ENCODE data around the gene POLN.

Gene POLN

DNA sequence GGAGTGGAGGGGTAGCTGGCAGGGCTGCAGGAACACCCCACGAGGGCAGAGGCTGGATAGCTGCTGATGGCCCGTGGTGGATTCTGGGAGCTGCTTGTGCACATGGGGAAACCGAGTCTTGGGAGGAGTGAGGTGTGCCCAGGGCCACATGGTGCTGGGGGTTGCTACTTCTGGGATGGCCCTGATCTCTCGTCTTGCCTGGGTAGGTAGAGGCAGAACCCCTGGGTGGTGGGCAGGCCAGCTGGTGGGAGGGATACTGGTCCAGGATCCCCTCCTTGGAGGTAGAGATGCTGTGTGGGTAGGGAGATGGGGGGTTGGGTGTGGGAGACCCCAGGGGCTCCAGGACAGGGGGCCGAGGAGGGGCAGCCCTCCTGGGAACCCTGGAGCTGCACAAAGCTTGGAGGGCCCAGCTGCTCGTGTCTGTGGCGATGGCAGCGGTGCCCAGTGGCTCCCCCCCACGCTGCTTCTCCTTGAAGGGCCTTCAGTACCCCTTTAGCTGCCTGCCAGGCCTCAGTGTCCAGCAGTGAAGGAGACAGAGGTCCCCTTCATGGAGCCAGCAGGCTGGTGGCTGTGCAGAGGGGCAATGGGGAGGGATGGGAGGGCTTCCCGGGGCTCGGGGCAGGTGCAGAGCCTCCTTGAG lies 179.6 kb downstream of the POLN start:
- no peak for DNase-seq (ENCODE audit: low read depth in 4 of 4, low spot score in 1 of 4)

DNA sequence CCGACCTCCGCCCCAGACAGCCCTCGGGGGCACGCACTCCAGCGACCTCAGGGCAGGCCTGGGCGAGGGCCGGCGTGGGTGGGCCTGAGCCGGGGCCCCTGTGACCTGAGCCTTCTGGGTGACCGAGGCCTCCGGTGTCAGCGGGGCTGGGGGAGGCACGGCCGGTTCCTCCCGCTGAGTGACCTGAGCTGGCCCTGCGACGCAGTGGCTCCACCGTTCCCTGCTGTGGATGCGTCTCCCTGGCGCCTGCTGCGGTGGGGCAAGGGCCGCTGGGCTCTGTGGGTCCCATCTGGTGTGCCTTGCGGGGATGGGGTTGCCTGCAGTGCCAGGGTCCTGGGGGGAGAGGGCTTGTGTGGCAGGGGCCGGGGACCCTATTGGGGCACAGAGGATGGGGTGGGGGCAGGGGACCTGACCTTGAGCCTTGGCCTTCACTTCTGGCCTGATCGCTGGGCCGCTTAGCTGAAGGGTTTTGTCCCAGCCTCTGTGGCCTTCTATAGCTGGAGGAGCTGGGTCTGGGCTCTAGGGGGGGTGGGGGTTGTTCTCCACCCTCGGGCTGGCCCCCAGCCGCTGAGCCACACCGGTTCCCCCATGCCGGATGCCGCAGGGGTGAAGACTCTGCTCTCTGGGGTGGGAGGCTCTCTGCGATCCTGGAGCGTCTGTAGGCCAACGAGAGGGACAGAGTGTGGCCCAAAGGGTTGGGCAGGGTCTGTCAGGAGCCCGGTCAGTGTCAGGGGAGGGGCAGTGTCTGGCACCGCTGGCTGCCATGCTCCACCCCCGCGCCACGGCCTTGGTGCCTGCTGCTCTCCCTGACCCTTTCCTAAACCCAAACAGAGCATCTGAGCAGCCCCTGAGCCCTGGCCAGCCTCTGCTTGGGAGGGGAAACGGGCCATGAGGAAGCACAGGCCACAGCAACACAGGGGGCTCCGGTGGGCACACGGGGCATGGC lies 180.5 kb downstream of the POLN start:
- DNase-seq (ENCODE audit: low read depth in 4 of 4, low spot score in 1 of 4), result no peak

DNA sequence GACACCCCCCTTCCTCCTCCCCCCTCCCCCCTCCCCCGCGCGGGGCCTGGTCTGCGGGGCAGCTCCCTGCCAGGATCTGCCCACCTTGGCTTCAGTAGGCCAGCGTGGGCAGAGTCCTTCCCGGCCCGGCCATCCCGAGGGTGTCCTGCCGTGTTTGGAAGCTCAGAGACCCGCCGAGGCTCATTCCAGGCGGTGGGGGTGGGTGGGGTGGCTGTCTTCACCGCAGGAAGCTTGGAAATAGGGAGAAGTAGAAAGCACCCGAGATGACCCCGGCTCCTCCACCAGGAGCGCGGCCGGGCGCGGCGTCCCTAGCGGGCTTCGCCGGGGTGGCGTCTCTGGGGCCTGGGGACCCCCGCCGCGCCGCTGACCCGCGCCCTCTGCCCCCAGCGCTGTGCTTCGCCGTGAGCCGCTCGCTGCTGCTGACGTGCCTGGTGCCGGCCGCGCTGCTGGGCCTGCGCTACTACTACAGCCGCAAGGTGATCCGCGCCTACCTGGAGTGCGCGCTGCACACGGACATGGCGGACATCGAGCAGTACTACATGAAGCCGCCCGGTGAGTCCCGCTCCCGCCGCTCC lies 181.2 kb downstream of the POLN start:
- no peak for DNase-seq (ENCODE audit: low read depth in 4 of 4, low spot score in 1 of 4)

DNA sequence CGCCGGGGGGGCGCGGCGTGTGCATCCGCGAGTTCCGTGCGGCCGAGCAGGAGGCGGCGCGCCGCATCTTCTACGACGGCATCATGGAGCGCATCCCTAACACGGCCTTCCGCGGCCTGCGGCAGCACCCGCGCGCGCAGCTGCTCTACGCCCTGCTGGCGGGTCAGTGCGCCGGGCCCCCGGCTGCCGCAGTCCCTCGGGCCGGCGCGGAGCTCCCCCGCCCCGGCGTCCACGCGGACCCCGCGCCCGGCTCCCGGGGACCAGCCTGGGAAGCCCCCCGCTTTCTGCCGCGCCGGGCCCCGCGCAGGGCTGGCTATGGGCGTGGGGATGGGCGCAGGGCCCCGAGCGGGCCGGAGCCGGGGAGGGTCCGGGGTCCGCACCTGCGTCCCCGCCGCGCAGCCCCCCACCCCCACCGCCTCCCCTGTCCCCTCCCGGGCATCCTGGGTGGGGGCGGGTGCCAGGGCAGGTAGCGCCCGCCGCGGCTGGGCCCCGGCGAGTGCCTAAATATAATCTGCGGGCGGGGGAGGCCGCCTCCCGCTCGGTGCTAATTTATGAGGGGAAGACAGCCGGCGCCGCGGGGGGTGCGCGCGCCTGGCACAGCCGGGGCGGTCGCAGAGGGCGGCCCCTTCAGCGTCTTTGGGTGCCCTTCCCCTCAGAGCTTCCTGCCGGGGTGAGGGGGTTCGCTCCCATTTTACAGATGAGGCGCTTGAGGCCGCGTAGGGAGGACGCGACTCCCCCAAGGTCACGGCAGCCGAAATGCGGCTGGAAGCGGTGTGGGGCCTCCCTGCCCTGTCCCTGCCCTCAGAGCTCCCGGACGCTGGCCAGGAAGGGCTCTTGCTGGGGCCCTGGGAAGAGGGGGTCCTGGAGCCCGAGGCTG lies 182.0 kb downstream of the POLN start:
- DNase-seq (ENCODE audit: low read depth in 4 of 4, low spot score in 1 of 4), result no peak

DNA sequence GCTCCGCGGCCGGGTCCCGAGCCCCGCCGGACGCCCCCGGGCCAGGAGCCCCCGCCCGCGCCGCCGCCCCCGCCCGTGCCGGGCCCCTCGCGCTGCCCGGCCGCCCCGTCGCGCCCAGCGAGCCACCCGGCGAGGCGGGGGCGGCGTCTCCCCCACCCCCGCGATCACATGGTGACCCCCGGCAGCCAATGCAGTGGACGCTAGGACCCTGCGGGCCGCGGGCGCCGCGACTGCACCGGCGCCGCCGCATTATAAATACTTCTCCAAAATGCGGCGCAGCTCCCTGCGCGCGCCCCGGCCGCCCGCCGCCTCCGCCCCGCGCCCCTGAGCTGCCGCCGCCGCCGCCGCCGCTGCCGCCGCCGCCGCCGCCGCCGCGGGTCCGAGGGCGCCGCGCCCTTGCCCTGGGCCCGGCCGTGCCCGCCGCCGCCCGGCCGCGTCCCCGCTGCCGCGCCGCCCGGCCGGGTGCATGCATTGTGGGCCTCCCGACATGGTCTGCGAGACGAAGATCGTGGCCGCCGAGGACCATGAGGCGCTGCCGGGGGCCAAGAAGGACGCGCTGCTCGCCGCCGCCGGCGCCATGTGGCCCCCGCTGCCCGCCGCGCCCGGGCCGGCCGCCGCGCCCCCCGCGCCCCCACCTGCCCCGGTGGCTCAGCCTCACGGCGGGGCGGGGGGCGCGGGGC lies 182.7 kb downstream of the POLN start, which contains the start of gene NAT8L:
Gene NAT8L (plus strand): TSS at position 282 of the 680 bp plus-strand sequence. CDS start 185 bp downstream, at position 467.
- DNase-seq (ENCODE audit: low read depth in 4 of 4, low spot score in 1 of 4), result no peak

DNA sequence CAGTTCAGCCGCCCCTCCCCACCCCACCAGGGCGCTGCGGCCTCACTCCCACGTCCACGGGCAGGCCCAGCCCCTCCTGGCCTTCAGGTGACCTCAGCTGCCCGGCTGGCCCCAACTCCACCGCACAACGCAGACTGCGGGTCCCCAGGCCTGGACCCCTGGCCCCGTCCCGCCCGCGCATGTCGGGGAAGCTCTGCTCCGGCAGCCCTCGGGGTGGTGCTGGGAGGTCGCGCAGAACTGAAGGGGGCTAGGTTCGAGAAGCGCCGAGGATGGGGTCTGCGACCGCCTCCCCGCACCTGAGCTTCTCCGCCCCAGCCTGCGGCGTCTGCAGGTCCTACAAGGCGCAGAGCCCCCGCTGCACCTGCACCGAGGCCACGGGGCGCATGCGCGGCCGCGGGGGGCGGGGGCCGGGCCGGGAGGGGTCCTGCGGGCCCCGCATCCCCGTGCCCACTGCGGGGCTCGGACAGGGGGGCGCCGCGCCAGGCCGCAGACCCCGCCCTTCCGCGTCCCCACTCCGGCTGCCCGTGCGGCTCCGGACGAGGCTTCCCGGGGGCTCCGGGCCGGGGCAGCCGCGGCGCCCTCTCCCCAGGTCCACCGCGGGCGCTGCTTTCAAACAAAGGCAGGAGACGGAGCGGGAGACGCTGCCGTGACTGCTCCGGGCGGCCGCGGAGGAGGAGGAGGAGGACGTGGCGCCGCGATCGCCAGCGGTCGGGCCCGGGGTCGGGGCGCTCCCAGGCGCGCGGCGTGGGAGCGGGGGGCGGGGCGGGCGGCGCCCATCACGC lies 183.5 kb downstream of the POLN start:
- DNase-seq (ENCODE audit: low read depth in 4 of 4, low spot score in 1 of 4), result no peak

DNA sequence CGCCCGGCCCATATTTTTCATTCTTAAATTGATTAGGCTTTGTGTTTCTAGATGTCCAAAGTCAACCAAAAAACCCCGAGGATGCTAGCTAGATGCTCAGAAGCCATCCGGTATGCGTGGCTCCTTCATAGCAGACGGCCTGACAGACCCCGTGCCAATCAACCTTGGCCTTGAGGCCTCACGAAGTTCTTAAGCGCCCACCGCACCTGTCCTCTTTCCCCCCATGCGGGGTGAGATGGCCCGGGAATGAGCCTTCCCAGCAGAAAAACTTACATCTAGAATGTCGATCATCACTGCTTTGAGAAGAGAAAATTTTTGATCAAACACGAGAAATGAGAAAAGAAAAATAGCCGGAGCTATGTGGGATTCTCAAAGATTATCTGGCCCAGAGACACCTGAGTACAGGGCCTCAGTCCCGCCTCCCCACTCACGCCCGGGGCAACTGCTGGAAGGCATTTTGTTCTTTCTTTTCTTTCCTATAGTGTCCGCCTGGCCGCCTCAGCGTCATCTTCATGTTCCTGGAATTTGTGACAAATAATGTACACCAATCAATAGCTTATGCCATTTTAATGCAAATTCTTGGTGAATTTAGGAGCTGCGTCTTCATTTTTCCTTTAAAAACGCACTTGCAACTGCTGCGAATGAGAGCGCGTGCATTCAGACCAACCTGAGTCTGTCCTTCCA lies 184.4 kb downstream of the POLN start:
- no peak for DNase-seq (ENCODE audit: low read depth in 4 of 4, low spot score in 1 of 4)

DNA sequence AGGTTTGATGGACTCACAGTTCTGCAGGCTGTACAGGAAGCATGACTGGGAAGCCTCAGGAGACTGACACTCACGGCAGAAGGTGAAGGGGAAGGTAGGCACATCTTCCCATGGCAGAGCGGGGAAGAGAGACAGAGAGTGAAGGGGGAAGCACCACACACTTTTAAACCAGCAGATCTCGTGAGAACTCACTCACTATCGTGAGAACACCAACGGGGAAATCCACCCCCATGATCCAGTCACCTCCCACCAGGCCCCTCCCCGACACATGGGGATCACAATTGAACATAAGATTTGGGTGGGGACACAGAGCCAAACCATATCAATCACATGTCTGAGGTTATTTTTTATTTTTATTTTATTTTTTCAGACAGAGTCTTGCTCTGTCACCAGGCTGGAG lies 187.7 kb downstream of the POLN start:
- no peak for DNase-seq (ENCODE audit: low read depth in 4 of 4, low spot score in 1 of 4)

DNA sequence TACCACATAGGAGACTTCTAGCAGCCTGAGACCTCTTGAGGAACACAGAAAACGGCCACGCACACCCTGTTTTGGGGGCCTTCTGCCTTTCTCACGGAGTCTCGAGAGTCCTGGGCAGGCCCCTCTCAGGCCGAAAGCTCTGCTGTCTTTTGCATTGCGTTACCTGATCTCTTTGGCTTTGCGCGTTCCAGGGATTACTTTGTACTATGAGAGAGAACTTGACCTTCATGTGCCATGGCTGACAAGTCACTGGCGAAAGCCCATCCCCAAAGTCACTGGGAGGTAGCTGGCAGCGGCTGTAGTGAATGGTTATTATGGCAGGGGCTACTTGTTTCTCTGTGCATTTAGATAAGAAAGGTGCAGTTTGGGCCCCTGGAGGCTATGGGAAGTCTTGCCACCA lies 190.8 kb downstream of the POLN start:
- DNase-seq (ENCODE audit: low read depth in 4 of 4, low spot score in 1 of 4), result no peak

DNA sequence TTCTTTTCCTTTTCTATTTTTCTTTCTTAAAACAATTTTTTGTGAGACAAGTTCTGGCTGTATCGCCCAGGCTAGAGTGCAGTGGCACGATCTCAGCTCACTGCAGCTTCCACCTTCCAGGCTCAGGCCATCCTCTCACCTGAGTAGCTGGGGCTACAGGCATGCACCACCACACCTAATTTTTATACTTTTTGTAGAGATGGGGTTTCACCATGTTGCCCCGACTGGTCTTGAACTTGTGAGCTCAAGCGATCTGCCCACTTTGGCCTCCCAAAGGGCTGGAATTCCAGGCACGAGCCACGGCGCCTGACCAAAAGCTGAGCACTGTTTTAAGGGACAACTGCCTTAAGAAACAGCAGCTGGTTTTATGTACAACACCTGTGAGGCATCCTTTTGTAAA lies 192.1 kb downstream of the POLN start:
- DNase-seq (ENCODE audit: low read depth in 4 of 4, low spot score in 1 of 4), result no peak

DNA sequence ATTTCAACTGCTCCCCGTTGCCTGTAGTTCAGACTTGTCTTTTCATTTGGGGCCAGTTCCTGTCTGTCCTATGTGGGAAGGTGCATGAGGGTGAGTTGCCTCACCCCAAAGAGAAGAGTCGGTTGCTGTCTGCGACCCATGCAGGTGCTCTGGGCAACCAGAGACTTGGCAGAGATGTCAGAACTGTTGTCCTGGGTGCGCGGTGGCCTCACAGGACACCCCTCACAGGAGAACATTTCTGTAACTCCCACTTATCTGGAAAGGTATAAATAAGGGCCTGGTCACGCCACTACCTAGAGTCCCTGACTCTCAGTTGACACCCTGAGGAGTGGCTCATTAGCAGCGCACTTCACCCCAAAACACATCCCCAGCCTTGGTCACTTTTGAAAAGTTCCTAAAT lies 192.5 kb downstream of the POLN start:
- DNase-seq (ENCODE audit: low read depth in 4 of 4, low spot score in 1 of 4), result no peak

DNA sequence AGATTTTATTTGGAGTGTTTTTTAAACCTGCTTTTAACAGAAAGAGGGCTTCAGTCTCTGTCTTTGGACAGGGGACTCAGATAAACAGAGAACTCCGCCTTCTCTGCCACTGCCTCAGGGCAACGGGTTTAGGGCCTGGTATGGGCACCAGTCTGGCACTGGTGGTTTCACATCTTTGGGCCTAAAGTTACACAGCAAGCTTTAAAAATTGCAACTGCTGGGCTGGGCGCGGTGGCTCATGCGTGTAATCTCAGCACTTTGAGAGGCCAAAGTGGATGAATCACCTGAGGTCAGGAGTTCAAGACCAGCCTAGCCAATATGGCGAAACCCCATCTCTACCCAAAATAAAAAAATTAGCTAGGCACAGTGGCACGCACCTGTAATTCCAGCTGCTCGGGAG lies 193.1 kb downstream of the POLN start:
- DNase-seq (ENCODE audit: low read depth in 4 of 4, low spot score in 1 of 4), result no peak

DNA sequence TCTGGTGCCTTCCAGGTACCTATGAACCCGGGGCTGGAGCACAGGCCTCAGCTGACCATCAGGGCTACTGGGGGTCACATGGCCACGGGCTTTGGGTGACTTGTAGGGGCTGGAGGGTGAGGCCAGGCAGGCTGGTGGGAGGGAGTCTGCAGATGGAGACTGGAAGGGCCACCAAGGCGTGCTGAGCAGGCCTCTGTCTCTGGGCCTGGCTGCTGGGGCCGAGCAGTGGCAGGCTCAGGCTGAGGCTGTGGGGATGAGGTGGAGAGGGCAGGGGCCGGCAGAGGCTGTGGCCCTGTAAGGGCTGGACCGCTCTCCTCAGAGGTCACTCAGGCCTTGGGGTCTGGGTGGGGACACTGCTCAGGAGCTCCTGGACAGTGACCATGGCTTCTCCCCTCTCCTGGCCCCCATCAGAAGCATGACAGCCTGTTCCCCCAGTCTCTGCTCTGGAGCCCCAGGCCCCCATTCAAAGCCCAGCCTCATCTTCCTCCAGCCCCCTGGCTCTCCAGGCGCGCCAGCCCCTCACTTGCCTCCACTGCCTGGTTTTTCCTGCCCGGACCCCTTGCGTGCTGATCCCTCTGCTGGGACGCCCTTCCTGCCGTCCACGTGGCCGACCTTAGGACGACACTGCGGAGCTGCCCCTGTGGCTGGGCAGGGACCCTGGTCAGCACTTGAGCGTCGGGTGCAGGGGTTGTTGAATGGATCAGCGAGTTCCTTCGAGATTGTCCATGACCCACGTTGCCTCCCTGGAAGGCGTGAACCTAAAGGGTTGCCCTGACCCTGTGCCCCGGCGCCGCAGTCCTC lies 193.9 kb downstream of the POLN start:
- DNase-seq (ENCODE audit: low read depth in 4 of 4, low spot score in 1 of 4), result no peak

DNA sequence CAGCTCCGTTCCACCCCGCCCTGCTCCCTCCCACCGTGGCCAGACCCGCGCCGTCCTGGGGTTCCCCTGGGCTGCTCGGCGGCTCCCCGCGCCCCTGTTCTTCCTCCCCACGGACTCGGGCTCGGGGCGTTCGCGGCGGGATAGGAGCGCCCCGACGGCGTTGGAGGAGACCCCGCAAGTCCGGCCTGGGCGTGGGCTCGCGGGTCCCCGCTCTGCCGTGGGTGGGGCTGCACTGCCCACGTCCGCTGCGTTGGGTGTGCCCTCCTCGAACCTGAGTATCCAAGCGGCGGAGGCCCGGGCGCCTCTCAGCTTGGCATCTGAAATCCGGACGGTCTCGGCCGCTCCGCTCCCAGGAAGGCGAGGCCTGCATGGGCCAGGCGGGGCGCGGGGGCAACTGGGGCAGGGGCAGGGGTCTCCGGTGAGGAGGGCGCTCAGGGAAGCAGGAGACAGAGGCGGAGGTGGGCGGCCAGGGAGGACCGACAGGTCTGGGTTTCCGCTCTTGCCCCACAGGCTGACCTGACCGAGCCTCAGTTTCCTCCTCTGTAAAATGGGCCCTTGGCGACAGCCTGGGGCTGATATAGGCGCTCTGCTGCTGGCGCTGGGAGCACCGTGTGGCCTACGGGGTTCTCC lies 194.8 kb downstream of the POLN start:
- DNase-seq (ENCODE audit: low read depth in 4 of 4, low spot score in 1 of 4), result no peak

DNA sequence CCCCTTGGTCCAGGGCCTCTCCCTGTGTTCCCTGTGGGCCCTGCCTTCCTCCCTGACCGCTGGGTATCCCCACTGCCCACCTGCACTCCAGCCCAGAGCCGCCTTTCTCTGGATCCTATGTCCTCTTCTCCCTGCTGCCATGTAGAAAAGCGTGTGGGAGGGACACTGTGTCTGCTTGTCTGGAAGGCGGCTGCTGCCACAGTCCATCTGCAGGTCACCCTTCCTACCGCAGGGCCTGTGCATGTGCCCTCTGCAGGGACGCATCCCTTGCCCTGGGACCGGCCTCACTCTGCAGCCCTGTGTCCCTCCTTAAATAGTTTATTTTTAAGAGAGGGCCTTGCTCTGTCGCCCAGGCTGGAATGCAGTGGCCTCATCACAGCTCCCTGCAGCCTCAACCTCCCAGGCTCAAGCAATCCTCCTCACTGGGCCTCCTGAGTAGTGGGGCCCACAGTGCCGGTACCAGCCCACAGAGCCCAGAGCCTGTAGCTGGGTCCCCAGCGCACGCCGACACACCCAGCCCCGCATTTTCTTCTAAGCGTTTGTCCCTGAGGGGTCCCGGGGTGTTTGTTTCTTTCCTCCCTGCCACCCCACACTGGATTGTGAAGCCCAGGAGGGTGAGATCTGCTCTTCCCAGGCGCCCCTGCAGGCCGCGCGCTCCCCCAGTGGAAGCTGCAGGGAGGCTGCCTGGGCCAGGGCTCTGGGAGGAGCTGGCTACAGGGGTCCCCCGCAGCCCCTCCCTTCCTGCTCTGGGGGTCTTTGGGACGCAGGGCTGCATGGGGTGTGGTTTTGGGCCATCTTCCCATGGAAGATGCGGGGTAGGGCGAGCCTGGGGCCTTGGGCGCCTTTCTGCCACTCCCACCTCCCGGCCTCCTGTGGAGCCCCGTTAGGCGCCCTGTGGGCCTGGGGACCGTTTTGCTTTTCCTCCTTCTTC lies 195.6 kb downstream of the POLN start:
- no peak for DNase-seq (ENCODE audit: low read depth in 4 of 4, low spot score in 1 of 4)

DNA sequence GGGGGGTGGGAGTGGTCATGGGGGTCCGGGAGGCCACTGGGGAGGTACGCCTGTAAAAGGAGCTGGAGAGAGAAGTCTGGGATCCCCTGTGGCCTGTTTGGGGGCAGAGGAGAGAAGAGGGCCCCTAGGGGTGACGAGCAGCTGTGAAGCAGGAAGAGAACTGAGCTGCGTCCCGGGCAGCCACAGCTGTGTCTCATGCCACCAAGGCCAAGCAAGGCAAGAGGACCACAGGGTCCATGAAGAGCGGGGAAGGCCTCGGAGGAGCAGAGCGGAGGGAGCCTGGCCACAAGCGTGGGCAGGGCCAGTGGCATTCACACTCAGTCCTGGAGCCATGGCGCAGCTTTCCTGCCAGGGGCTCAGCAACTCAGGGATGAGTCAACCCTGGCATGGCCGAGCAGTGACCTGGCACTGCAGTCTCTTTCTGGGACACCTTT lies 196.4 kb downstream of the POLN start:
- no peak for DNase-seq (ENCODE audit: low read depth in 4 of 4, low spot score in 1 of 4)

Data from stimulated activated CD4-positive, alpha-beta T cell treated with anti-CD3 and anti-CD28 coated beads, Interleukin-1b, Interleukin-23, amount 100 ng/mL, for 24 hours (primary cell).